Liver (tissue), 3 donors: ENCODE results near the gene FAM53B.
A peak's percentile ranks its signal among the peaks of the same experiment; 100 is the strongest.

Experiments
- CTCF ChIP-seq: fragments of 150-350 bp; IDR thresholded peaks from 2 replicates; pipeline ENCODE4 v1.5.1; 2017; ENCODE audit warnings: improper control_type of control experiment, low read depth, low read length; ENCODE audit not compliant: missing input control
- EGR1 ChIP-seq, 2 donors: IDR thresholded peaks; 2 replicates each; pipeline ENCODE4 v1.6.1; 2016 to 2018; ENCODE audit warnings: antibody characterized with exemption in 2 of 2, low read depth in 2 of 2
- FOXA1 ChIP-seq: IDR thresholded peaks from 2 replicates; pipeline ENCODE4 v1.6.1; 2016; ENCODE audit warnings: antibody characterized with exemption
- MAX ChIP-seq: IDR thresholded peaks from 2 replicates; pipeline ENCODE4 v1.6.1; 2016; ENCODE audit warnings: antibody characterized with exemption
- NR2F2 ChIP-seq: IDR thresholded peaks from 2 replicates; pipeline ENCODE4 v1.6.1; 2016; ENCODE audit warnings: antibody characterized with exemption
- RAD21 ChIP-seq, 2 donors: IDR thresholded peaks; 2 replicates each; pipeline ENCODE4 v1.6.1; 2016; ENCODE audit warnings: antibody characterized with exemption in 2 of 2, mild to moderate bottlenecking in 2 of 2
- TAF1 ChIP-seq: conservative IDR thresholded peaks from 2 replicates; pipeline ENCODE4 v1.6.1; 2016; ENCODE audit warnings: antibody characterized with exemption, mild to moderate bottlenecking
- YY1 ChIP-seq: IDR thresholded peaks from 2 replicates; pipeline ENCODE4 v1.6.1; 2016; ENCODE audit warnings: antibody characterized with exemption, mild to moderate bottlenecking
- ZBTB33 ChIP-seq: IDR thresholded peaks from 2 replicates; pipeline ENCODE4 v1.6.1; 2016; ENCODE audit warnings: antibody characterized with exemption
- donor health status: healthy.
- donor health status: healthy.

GRCh38 chr10:124703778-124704427 lies 40.3 kb downstream of the FAM53B start:
- TF ChIP-seq RAD21 (IDR thresholded peaks at IDR 0.05): peak in 1 of 2 donors; percentile 16
- TF ChIP-seq CTCF: no peak
- TF ChIP-seq NR2F2: peak; percentile 51
- TF ChIP-seq FOXA1: no peak
- no peak for TF ChIP-seq YY1
- TF ChIP-seq TAF1: no peak
- no peak for TF ChIP-seq MAX
- TF ChIP-seq EGR1 (IDR thresholded peaks at IDR 0.05; ENCODE audit: low read depth in 2 of 2): no peak
- no peak for TF ChIP-seq ZBTB33
